ENCODE data around the gene ARMC2. TPM values are rescaled to one million over a fixed set of nuclear protein-coding genes. Genes with fewer than 3 reads are reported as not detected.

Gene ARMC2
- total and polyA plus RNA-seq, 2 of the 8 experiments (the other 6 are each of a cell fraction or from before 2014, with no cell fraction given), result 1.6 to 4.4 TPM

DNA sequence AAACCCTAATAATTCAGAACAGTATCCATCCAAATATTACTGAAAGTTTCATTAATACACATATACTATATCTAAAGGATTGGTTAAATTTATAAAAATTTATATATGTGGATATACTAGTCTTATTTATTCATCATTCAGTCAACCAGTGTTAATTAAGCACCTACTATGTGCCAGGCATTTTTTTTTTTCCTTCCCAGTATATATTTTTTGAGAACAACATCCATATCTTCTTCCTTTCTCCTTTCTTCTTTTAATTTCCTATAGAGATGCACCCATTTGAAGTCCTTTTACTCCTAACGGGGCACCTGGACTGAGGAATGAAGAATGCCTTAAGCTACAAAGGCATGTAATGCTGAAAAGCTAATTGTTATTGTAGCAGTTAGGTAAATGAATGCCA lies 173.6 kb downstream of the ARMC2 start (continued):
- TF ChIP-seq RNF2 (IDR thresholded peaks at IDR 0.05; ENCODE audit: borderline replicate concordance, low read depth, low read length, missing control alignments, poor library complexity, severe bottlenecking) (no peak), SUZ12 (IDR thresholded peaks at IDR 0.05; ENCODE audit: low read length) (no peak), JUND (IDR thresholded peaks at IDR 0.05; ENCODE audit: low read length) (no peak)

Measured in H1 (cell line).